ENCODE data around the gene FBXL22.

DNA sequence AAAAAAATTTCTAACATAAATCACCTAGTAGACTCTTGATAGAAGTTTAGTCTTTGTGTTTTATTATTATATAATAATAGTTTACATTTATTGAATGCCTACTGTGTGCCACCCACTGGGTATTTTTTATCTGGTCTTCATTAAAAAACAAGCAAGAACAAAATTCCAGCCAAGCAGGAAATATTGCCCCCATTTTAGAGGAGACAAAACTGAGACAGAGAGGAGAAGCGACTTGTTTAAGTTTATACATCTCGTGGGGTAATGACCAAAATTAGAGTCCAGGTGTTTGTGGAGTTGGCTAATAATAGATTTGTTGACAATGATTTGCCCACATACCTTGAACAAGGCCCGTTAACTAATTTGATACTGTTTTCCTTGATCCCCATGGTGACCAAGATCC is 33.1 kb upstream of the FBXL22 start:
- TF ChIP-seq CTCF (IDR thresholded peaks at IDR 0.05) (no peak), POLR2A (IDR thresholded peaks at IDR 0.05) (no peak), POLR2AphosphoS5 (IDR thresholded peaks at IDR 0.05) (no peak), EP300 (IDR thresholded peaks at IDR 0.05) (no peak)

Data from gastroesophageal sphincter (tissue), 3 donors.